Caki2 (cell line): Measurements from ENCODE around the gene PTDSS2. TPM values are rescaled to one million over a fixed set of nuclear protein-coding genes. Genes with fewer than 3 reads are reported as not detected.

Source experiments
- total RNA-seq: library from RNA; depleted of rRNA; stranded (reverse); fragments of >200 nt; shearing (Covaris generic); gene quantifications from 2 replicates; pipeline ENCODE4 v1.2.3, GENCODE V29; 2014; ENCODE audit warnings: low replicate concordance; rRNA removed

The PTDSS2 gene
- total RNA-seq, 1 experiment from 2014 or later, result 50.2 TPM

Other genes starting within 250 kb of the PTDSS2 start
- gene BET1L, start 242.9 kb upstream of the PTDSS2 start, total RNA-seq, result 23.3 and 26.2 TPM in 2 replicates
- gene RIC8A, start 242.6 kb upstream of the PTDSS2 start, total RNA-seq, result 80.2 and 115 TPM in 2 replicates
- 24.4 and 25.1 TPM in 2 replicates for gene SIRT3, start 213.9 kb upstream of the PTDSS2 start, total RNA-seq
- gene PSMD13, start 213.3 kb upstream of the PTDSS2 start, total RNA-seq, result 97.7 and 117 TPM in 2 replicates
- not detected in 2 replicates for gene NLRP6, start 171.9 kb upstream of the PTDSS2 start, total RNA-seq
- 7.9 and 11.2 TPM in 2 replicates for gene PGGHG, start 161.2 kb upstream of the PTDSS2 start, total RNA-seq
- not detected in 2 replicates for gene IFITM5, start 150.8 kb upstream of the PTDSS2 start, total RNA-seq
- not detected in 2 replicates for gene IFITM2, start 142.5 kb upstream of the PTDSS2 start, total RNA-seq
- 2.0 and 10.3 TPM in 2 replicates for gene IFITM1, start 136.2 kb upstream of the PTDSS2 start, total RNA-seq
- 6.2 and 23.7 TPM in 2 replicates for gene IFITM3, start 129.4 kb upstream of the PTDSS2 start, total RNA-seq
- gene B4GALNT4, start 80.8 kb upstream of the PTDSS2 start, total RNA-seq, result 23.9 and 61.5 TPM in 2 replicates
- 70.7 and 103 TPM in 2 replicates for gene PKP3, start 56.1 kb upstream of the PTDSS2 start, total RNA-seq
- 66.9 and 103 TPM in 2 replicates for gene SIGIRR, start 35.3 kb upstream of the PTDSS2 start, total RNA-seq
- gene ANO9, start 8.3 kb upstream of the PTDSS2 start, total RNA-seq, result not detected in 2 replicates
- 271 and 316 TPM in 2 replicates for gene RNH1, start 57.0 kb downstream of the PTDSS2 start, total RNA-seq
- 43.8 and 120 TPM in 2 replicates for gene HRAS, start 85.3 kb downstream of the PTDSS2 start, total RNA-seq
- 2.0 and 3.4 TPM in 2 replicates for gene LRRC56, start 87.2 kb downstream of the PTDSS2 start, total RNA-seq
- gene LMNTD2, start 110.5 kb downstream of the PTDSS2 start, total RNA-seq, result 6.7 and 18.4 TPM in 2 replicates
- 107 and 124 TPM in 2 replicates for gene RASSF7, start 110.7 kb downstream of the PTDSS2 start, total RNA-seq
- 36.5 and 42.6 TPM in 2 replicates for gene PHRF1, start 126.2 kb downstream of the PTDSS2 start, total RNA-seq
- gene IRF7, start 165.7 kb downstream of the PTDSS2 start, total RNA-seq, result 12.5 and 23.2 TPM in 2 replicates
- not detected in 2 replicates for gene CDHR5, start 174.7 kb downstream of the PTDSS2 start, total RNA-seq
- gene SCT, start 176.9 kb downstream of the PTDSS2 start, total RNA-seq, result not detected in 2 replicates
- gene DRD4, start 187.0 kb downstream of the PTDSS2 start, total RNA-seq, result not detected in 2 replicates
- gene DEAF1, start 244.9 kb downstream of the PTDSS2 start, total RNA-seq, result 37.8 and 52.4 TPM in 2 replicates
- 6.3 and 15.6 TPM in 2 replicates for gene TMEM80, start 245.5 kb downstream of the PTDSS2 start, total RNA-seq